ENCODE results near the gene KRTAP1-4.
"Not testable (repeated sequence)": the region's sequence is repeated elsewhere in the genome, so short reads cannot be mapped to it uniquely, and the experiment has no call there.

Gene KRTAP1-4

GRCh38 chr17:41002814-41003213 is 27.2 kb downstream of the KRTAP1-4 start:
- DNase-seq = no peak

DNA sequence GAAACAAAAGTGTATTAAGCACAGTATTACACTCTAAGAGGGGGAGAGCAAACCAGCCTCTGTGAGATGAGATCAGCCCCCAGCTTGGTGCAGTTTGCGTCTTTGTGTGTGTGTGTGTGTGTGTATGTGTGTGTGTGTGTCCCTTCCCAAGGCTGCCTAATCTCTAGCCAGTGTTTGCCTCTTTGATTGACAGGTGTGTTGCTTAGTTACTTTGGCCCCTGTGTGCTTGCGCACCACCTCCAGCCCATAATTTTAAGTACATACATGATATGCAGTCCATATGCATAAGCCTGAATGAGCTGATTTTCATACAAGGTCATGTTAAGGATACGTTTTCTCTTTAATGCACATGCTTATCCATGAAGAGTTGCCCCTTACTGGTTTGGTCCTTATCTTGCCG is 28.2 kb downstream of the KRTAP1-4 start:
- DNase-seq = no peak

- not testable (repeated sequence) for DNase-seq
These were observed 30.4 kb downstream of the KRTAP1-4 start, which contains the start of gene KRTAP3-2 for GRCh38 chr17:40999563-40999962. Gene KRTAP3-2, minus strand, starts transcription at chr17:40999906. Its CDS starts 53 bp downstream, at chr17:40999853.

- no peak for DNase-seq
These were observed 32.6 kb downstream of the KRTAP1-4 start for GRCh38 chr17:40997361-40997760.

- no peak for DNase-seq
These were observed 33.2 kb downstream of the KRTAP1-4 start for GRCh38 chr17:40996829-40997228.

GRCh38 chr17:40995116-40995515 is 34.9 kb downstream of the KRTAP1-4 start:
- no peak for DNase-seq

DNA sequence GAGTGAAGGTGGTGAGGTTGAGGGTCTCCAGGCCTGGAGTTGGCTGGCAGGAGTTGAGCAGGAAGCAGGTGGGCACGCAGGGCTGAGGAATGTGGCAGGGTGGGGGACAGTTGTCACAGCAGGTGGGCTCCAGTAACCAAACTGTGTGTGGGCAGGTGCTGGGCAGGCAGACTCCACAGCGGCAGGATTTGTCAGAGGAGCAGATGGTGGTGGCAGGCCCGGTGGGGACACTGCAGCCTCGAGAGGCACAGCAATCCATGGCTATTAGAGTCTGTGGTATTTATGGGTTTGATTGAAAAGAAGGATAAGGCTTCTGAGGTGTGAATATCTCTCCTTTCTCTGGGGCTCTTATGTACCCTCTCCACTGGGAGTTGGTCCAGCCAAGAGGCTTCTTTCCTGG is 36.2 kb downstream of the KRTAP1-4 start, which contains the start of gene KRTAP3-3:
Gene KRTAP3-3 (minus strand): TSS at position 326 of the 400 bp plus-strand sequence. CDS start 67 bp downstream, at position 259.
- no peak for DNase-seq

- no peak for DNase-seq
These were observed 36.9 kb downstream of the KRTAP1-4 start for GRCh38 chr17:40993084-40993483.

DNA sequence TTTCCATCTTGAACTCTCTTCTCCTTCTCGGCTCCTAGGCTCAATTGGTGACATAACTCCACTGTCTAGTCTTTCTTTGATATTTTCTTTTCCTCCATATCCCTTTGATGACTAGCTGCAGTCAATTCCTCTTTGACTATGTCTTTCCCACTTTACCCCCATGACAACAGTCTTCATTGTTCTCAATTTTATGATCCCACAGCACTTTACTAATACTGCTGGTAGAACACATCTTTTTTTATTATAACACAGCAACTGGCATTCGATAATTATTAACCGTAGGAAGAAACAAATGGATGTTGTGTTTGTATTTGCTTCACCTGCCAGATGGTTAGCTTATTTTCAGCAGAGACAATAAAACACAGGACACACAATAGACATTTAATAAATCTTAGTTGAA is 37.3 kb downstream of the KRTAP1-4 start:
- no peak for DNase-seq

GRCh38 chr17:40986920-40987319 is 43.1 kb downstream of the KRTAP1-4 start:
- no peak for DNase-seq

DNA sequence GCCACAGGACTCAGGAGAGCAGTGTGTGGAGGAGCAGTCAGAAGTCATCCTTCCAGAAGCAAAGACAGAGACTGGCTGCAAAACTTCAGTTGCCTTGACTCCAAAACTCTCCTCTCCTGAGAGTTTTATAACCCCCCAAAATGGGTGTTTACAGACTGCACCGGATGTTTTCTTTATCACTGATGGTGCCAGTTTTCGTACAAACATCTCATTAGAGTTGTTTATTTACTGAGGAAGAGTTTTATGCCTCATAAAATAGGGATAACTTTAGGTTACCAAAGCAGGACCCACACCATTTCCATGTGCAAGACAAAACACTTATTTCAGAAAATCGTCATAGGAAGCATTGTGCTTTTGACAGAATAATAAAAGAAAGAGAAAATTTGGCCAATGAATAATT is 45.8 kb downstream of the KRTAP1-4 start, which contains the start of gene KRT40:
Gene KRT40 (minus strand): TSS at position 101 of the 400 bp plus-strand sequence. CDS start 53 bp downstream, at position 48.
- DNase-seq = no peak

DNA sequence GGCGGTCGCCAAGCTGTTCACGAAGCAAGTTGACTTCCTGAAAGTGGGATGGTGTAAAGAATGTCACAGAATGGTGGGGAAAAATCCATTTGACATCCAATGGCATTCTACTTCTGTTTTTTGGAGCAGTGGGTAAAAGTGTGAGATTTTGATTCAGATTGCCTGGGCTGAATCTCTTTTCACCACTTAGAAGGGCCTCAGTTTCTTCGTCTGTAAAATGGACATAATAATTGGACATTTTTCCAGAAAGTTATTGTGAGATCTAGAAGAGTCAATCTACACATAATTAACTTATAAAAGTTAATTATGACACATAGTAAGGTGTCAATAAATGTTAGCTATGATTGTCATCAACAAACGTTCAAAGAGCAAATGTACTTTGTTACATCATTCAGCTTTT is 48.9 kb downstream of the KRTAP1-4 start:
- no peak for DNase-seq

GRCh38 chr17:40980596-40980995 is 49.4 kb downstream of the KRTAP1-4 start:
- DNase-seq = no peak

DNA sequence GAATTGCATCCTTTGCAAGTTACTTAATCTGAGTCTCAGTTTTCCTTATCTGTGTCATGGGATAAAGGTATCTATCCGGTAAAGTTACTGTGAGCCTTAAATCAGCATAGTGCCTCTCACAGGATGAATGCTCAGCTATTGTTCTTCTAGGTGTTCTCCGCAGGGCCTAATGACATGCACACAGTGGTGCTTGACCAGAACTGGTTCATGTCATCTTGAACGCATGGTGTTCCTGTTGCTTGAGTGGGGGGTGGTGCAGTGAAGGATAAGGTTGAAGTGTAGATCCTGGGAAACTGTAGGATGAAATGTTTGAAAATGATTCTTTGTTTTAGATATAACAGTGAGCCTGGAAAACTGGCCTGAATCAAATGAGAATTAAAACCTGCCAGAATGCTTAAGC is 49.9 kb downstream of the KRTAP1-4 start:
- DNase-seq = no peak
